DMS153 treated with DMSO at 0.1 percent for 48 hours (cell line): ENCODE measurements around the gene PLOD1.
"Not testable (repeated sequence)": the region's sequence is repeated elsewhere in the genome, so short reads cannot be mapped to it uniquely, and the experiment has no call there.

Experiments used
- DNase-seq: peaks from one replicate; lab custom pipeline; 2025; ENCODE audit not compliant: unreplicated experiment; lab: John Stamatoyannopoulos, UW

PLOD1 gene

GRCh38 chr1:11938722-11939526, 4.4 kb downstream of the PLOD1 start:
- no peak for DNase-seq

- not testable (repeated sequence) for DNase-seq
Observed at GRCh38 chr1:11939794-11940193, 5.3 kb downstream of the PLOD1 start.

- no peak for DNase-seq
Observed at GRCh38 chr1:11940260-11940921, 5.9 kb downstream of the PLOD1 start.

- no peak for DNase-seq
Observed at GRCh38 chr1:11942280-11942679, 7.8 kb downstream of the PLOD1 start.

GRCh38 chr1:11943619-11944018, 9.1 kb downstream of the PLOD1 start:
- no peak for DNase-seq

DNA sequence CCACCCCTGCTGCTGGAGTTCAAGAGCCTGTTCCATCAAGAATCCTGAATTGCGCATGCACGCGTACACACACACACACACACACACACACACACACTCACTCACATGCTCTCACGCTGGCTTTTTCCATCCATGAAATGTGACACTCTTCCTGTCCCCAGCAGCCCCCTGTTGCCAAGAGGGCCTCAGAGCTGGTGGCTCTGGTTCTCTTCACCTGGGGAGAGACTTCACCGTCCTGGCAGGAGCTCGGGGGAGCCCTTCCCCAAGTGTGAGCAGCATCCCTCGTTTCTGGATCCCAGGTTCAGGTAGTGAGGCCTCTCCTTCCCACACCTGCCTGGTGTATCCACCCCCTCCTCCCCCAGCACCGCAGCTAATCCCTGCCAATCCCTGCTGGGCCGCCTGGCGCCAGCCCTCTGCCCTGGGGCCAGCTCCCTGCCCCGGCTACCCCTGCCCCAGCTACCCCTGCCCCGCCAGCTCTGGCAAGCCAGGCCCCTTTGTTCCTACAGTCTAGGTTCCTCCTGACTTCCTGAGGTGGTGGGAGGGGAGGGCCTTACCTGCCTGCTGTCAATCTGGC, 9.9 kb downstream of the PLOD1 start:
- peak; percentile 86 for DNase-seq

- DNase-seq, result no peak
Observed at GRCh38 chr1:11946647-11947046, 12.1 kb downstream of the PLOD1 start.

DNA sequence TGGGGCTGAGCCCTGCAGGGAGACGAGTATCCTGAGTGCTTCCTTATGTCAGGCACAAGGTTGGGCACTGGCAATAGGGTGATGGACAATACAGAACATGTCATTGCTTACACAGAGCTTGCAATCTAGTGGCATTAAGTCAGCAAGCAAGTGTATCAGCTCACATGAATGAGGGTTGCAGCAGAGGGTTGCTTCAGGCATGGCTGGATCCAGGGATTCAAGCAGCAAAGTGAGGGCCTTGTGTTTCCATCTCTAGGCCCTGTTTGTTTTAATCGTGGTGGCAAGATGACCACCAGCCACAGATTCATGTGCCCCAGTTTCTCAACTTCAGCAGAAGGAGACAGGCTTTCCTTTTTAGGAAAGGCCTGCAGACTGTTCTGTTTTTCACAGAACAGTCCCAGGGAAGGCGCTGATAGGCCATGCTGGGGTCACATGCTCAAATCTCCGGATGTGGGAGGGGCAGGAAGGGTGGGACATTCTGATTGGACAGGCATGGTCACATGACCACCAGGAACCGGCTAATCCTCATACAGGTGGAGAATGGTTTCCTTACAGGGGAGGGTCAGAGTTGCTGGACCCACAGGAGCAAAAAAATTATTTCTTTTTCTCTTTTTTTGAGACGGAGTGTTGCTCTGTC, 14.4 kb downstream of the PLOD1 start:
- no peak for DNase-seq

DNA sequence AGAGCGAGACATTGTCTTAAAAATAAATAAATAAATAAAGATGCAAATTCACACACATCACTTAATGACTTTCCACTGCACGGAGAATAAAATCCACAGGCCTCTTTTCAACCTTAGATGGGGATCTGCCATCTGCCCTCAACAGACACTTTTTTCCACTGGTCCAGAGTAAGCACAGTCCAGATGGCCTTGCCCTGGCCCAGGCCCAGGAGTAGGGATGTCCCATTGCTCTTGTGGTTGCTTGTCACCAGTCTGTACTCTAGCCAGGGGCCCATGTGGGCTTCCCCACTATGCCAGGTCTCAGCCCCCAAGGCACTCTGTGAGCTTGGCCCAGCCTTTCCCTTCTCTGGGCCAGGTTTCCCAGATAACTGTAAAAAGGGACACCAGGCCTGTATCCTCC, 17.4 kb downstream of the PLOD1 start:
- no peak for DNase-seq

DNA sequence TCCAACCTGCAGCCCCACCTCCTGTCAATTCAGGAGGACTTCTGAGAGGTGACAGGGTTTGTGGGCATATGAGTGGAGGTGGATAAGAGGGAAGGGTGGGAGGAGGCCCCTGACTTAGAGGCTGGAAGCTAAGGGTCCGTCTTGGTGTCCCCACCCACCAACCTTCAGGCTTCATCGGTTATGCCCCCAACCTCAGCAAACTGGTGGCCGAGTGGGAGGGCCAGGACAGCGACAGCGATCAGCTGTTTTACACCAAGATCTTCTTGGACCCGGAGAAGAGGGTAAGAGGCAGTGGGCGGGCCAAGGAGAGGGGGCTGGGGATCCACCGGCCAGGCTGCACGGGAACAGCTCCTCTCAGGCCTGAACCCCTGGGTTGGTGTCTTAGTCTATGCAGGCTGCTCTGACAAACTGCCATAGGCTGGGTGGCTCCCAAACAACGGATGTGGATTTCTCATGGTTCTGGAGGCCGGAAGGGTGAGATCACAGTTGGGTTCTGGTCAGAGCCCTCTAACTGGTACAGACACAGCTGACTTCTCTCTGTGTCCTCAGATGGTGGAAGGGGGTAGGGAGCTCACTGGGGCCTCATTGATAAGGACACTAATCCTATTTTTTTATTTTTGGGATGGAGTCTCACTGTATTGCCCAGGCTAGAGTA, 18.1 kb downstream of the PLOD1 start:
- no peak for DNase-seq

- no peak for DNase-seq
Observed at GRCh38 chr1:11955221-11955620, 20.7 kb downstream of the PLOD1 start.

DNA sequence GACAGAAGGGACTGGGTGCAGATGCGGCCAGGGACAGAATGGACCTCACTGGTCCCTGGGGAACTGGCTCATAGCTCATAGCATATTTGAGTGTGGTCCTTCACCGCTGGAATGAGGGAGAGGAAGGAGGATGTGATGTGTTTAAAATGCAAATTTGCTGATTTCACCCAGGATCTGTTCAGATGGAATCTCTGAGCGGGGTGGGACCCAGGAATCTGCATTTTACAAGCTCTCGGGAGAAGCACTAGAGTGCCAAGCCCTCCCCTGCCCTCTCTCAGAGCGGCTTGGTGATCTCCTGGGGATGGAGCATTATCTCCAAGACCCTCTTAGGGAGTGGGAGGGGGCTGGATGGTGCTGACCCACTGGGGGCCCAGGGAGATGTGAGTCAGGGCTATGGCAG, 22.9 kb downstream of the PLOD1 start:
- DNase-seq, result no peak

DNA sequence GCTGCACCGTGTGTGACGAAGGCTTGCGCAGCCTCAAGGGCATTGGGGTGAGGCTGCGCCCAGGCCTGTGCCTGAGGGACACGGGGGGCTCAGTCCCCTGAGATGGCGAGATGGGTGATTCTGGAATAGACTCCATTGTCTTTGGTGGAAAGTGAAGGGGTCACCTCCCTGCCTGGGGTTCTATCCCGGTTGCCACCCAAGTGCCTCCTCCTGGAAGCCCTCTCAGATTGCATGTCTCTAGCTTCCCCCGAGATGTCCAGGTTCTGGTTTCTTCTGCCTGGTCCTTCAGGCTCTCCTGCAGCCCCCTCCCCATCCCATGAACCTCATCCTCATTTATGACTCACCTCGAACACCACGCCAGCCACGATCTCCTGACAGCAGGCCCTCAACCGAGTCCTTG, 23.4 kb downstream of the PLOD1 start:
- DNase-seq, result no peak

DNA sequence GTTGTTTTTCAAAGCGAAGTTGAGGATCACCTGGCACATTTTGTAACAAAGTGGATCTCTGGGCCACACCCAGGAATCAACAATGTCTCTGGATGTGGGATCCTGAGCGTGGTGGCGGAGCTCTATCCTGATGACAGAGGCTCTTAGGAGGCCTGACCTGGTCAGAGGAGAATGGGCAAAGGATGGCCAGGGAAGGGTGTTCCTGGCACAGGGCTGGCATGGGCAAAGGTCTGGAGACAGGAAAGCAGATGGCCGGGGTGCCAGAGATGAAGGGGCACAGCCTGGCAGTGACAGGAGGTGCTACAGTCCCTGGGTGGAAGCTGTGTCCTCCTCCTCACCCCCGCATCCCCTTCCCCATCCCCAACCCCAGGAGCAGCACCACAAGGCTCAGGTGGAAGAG, 25.8 kb downstream of the PLOD1 start:
- DNase-seq, result no peak

GRCh38 chr1:11960715-11961114, 26.2 kb downstream of the PLOD1 start:
- no peak for DNase-seq

DNA sequence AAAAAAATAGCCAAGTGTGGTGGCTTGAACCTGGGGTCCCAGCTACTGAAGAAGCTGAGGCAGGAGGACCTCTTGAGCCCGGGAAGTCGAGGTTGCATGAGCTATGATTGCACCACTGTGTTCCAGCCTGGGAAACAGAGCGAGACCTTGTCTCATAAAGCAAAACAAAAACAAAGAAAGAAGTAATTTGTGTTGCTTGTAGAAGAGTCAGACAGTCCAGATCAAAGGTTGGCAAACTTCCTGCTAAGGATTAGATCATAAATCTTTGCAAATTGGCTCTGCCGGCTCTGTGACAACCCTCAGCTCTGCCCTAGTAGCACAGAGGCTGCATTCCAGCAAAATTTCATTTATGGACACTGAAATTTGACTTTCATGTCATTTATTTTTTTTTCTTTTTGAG, 26.7 kb downstream of the PLOD1 start:
- DNase-seq, result no peak

DNA sequence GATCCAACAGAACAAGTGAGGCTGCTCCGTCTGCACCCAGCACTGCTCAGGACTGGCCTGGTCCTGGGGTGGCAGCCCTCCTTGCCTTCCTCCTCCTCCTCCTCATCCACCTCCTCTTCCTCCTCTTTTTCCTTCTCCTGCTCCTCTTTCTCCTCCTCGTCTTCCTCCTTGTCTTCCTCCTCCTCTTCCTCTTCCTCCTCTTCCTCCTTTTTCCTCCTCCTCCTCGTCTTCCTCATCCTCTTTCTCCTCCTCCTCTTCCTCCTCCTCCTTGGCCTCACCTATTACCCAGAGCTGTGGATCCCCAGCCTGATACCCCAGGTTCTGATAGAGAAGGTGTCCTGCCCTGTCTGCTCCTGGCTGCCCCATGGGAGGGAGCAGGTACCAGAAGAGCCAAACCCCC, 29.1 kb downstream of the PLOD1 start:
- DNase-seq, result no peak

DNA sequence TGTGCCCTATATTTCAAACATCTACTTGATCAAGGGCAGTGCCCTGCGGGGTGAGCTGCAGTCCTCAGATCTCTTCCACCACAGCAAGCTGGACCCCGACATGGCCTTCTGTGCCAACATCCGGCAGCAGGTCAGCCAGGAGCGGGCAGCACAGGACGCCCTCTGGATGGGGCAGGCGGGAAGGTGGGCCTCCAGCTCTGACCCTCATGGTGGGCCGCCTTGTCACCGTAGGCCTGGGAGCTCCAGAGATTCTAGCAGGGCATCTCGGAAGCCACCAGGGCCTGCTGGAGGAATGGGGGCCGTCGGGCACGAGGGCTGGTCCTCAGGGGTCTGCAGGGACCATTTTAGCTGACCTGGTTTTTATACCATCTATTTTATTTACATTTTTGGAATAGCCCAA, 30.1 kb downstream of the PLOD1 start:
- no peak for DNase-seq

DNA sequence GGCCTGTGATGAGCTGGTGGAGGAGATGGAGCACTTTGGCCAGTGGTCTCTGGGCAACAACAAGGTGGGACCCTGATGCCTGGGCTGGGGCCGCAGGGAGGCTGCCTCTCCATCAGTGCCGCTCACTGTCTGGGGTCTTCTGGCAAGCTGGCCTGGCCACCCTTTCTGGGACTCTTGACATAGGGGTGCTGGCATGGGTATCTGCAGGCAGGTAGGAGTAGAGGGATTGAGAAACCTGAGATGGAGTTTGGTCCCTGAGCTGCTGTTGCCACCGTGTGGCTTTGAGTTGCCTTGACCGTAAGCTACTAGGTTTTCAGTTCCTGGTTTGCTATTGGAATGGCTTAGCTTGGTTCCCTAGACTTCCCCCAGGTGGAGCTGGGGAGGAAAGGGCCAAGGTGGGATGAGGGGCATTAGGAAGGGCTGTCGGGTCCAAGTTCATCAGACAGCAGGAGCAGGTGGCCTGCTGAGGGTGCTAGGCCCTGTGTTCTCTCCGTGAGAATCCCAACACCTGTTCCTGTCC, 32.6 kb downstream of the PLOD1 start:
- peak; percentile 94 for DNase-seq

DNA sequence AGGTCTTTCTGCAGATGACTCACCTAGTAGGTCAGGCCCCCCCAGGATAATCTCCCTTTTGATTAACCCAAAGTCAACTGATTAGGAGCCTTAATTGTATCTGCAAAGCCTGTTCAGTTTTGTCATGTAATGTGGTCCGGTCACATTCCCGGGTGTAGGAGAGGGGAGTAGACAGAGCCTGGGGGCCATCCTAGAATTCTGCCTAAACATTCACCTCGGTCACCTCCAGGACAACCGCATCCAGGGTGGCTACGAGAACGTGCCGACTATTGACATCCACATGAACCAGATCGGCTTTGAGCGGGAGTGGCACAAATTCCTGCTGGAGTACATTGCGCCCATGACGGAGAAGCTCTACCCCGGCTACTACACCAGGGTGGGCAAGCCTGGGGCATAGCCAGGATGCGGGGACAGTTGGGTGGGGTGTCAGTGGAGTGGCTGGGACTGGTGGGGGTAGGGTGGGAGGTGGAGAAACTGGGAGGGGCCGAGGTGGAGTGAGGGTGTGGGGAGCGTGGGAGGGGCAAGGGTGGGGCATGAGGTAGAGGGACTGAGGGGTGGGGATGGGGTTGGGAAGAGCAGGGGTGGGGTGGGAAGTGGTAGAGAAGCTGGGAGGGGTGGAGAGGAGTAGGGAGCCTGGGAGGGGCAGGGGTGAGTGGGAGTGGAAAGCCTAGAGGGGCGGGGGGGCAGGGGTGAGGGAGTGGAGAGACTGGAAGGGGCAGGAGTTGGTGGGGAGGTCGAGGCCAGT, 36.1 kb downstream of the PLOD1 start:
- no peak for DNase-seq
